Endothelial cell of umbilical vein (primary cell): ENCODE results near the gene NKX6-2. TPM values are rescaled to one million over a fixed set of nuclear protein-coding genes. Genes with fewer than 3 reads are reported as not detected.

Source experiments
- BruUV-seq: library from RNA; stranded (reverse); fragments of 400-500 nt; replicated peaks from 2 replicates; lab custom pipeline; 2021; lab: Mats Ljungman, UMichigan
- CTCF ChIA-PET: fragments of 300-600, 350-600 bp; sonication (Branson Sonifier 250); formaldehyde crosslinking; loops from one replicate; lab custom pipeline; 2021; ENCODE audit warnings: antibody characterized with exemption, inconsistent platforms; lab: Charles Lee
- POLR2A ChIA-PET: fragments of 300-600, 350-600 bp; sonication (Branson Sonifier 250); formaldehyde crosslinking; loops from one replicate; lab custom pipeline; 2021; ENCODE audit warnings: antibody characterized with exemption, inconsistent platforms; lab: Charles Lee
- DNase-seq: peaks from one replicate; pipeline ENCODE4 v3.0.0-alpha.2; 2011; ENCODE audit warnings: low read depth, low spot score
- FAIRE-seq: peaks from 2 replicates; lab custom pipeline; 2011; peaks lifted over from hg19 to GRCh38; lab: Jason Lieb, UNC
- H2AFZ ChIP-seq: 2 replicates; pipeline ENCODE4 v1.6.0; 2012; ENCODE audit warnings: low read depth, low read length, control low read depth, inconsistent platforms
- H3K27ac ChIP-seq: 2 replicates; pipeline ENCODE4 v1.5.1; 2011; ENCODE audit warnings: low read depth, mild to moderate bottlenecking, control low read depth, low read length, moderate library complexity; ENCODE audit not compliant: insufficient read depth
- H3K27me3 ChIP-seq, 2 experiments: 2 replicates each; pipeline versions ENCODE4 v1.6.0 to v1.6.1; 2011; ENCODE audit warnings: low read length in 2 of 2, mixed read lengths in 1 of 2; ENCODE audit not compliant: control insufficient read depth in 2 of 2, insufficient read depth in 2 of 2
- H3K36me3 ChIP-seq, 2 experiments: 2 replicates in 1 of 2; 3 replicates in 1 of 2; pipeline ENCODE4 v1.5.1; 2011; ENCODE audit warnings: low read length in 2 of 2, mild to moderate bottlenecking in 1 of 2, moderate library complexity in 1 of 2; ENCODE audit not compliant: control insufficient read depth in 2 of 2, insufficient read depth in 2 of 2; ENCODE audit errors: extremely low read depth in 1 of 2
- H3K4me1 ChIP-seq: 3 replicates; pipeline ENCODE4 v1.5.1; 2011; ENCODE audit warnings: mild to moderate bottlenecking, low read length; ENCODE audit not compliant: control insufficient read depth, insufficient read depth; ENCODE audit errors: extremely low read depth
- H3K4me2 ChIP-seq: 2 replicates; pipeline ENCODE4 v1.6.1; 2011; ENCODE audit warnings: low read length, control low read depth, mixed read lengths; ENCODE audit not compliant: insufficient read depth
- H3K4me3 ChIP-seq, 3 experiments: fragments of 200-600 bp in 1 of 3; sonication (generic), shearing (Covaris generic) in 1 of 3; replicated peaks in 1 of 3; 2 replicates each; pipeline ENCODE4 v1.5.1; 2011 to 2016; ENCODE audit warnings: control low read depth in 3 of 3, low read length in 3 of 3, mild to moderate bottlenecking in 2 of 3, inconsistent platforms in 1 of 3, low read depth in 1 of 3, moderate library complexity in 1 of 3; ENCODE audit not compliant: insufficient read depth in 1 of 3
- H3K79me2 ChIP-seq: 2 replicates; pipeline ENCODE4 v1.6.0; 2012; ENCODE audit warnings: low read length, inconsistent platforms; ENCODE audit not compliant: control insufficient read depth, insufficient read depth
- H3K9ac ChIP-seq: replicated peaks from 2 replicates; pipeline ENCODE3; 2011; ENCODE audit warnings: low read length, control low read depth; ENCODE audit not compliant: insufficient read depth; ENCODE audit errors: extremely low read depth
- H3K9me1 ChIP-seq: replicated peaks from 3 replicates; pipeline ENCODE4 v1.6.0; 2011; ENCODE audit warnings: mild to moderate bottlenecking, low read length; ENCODE audit not compliant: control insufficient read depth, insufficient read depth; ENCODE audit errors: extremely low read depth
- H3K9me3 ChIP-seq: replicated peaks from 2 replicates; pipeline ENCODE4 v1.5.1; 2012; ENCODE audit warnings: low read length, inconsistent platforms; ENCODE audit not compliant: control insufficient read depth, insufficient read depth
- H4K20me1 ChIP-seq: replicated peaks from 2 replicates; pipeline ENCODE3; 2011; ENCODE audit warnings: mild to moderate bottlenecking, low read length; ENCODE audit not compliant: control insufficient read depth, insufficient read depth; ENCODE audit errors: extremely low read depth
- EZH2 ChIP-seq: IDR thresholded peaks from 2 replicates; pipeline ENCODE4 v1.6.1; 2012; ENCODE audit warnings: borderline replicate concordance, low read depth, mild to moderate bottlenecking, moderate library complexity, low read length, inconsistent platforms; ENCODE audit not compliant: severe bottlenecking
- FOS ChIP-seq: IDR thresholded peaks from 2 replicates; pipeline ENCODE4 v1.6.1; 2011; ENCODE audit warnings: mild to moderate bottlenecking, low read length, moderate library complexity, borderline replicate concordance; ENCODE audit not compliant: insufficient read depth
- GATA2 ChIP-seq: IDR thresholded peaks from 2 replicates; pipeline ENCODE4 v1.7.0; 2011; ENCODE audit warnings: low read depth, mild to moderate bottlenecking, moderate library complexity, mixed read lengths, low read length; ENCODE audit not compliant: insufficient read length, insufficient read depth
- JUN ChIP-seq: IDR thresholded peaks from 2 replicates; pipeline ENCODE4 v1.6.1; 2011; ENCODE audit warnings: borderline replicate concordance, low read depth; ENCODE audit not compliant: insufficient read length, insufficient read depth
- MAX ChIP-seq: IDR thresholded peaks from 2 replicates; pipeline ENCODE4 v1.6.1; 2011; ENCODE audit not compliant: insufficient read depth, insufficient read length
- MYC ChIP-seq: IDR thresholded peaks from one replicate; pipeline ENCODE4 v1.6.1; 2011; ENCODE audit warnings: mild to moderate bottlenecking, low read depth, low read length
- POLR2A ChIP-seq: IDR thresholded peaks from 2 replicates; pipeline ENCODE4 v1.6.1; 2012; ENCODE audit warnings: low read depth, mild to moderate bottlenecking, control low read depth, low read length
- POLR2AphosphoS5 ChIP-seq: IDR thresholded peaks from 2 replicates; pipeline ENCODE4 v1.6.1; 2012; ENCODE audit warnings: low read depth, mild to moderate bottlenecking, control low read depth, low read length, moderate library complexity; ENCODE audit not compliant: insufficient read depth
- dilution Hi-C: fragments of 300-500 bp; cut with MboI; formaldehyde crosslinking; loops from one replicate; pipeline ENCODE4 v1.15.0; 2019; ENCODE audit warnings: low sequenced_read_pairs; ENCODE audit not compliant: extremely low pct_ligation_motif_present
- intact Hi-C: fragments of 100-400 bp; cut with micrococcal nuclease; formaldehyde crosslinking; loops from one replicate; pipeline ENCODE4 v1.10.0; 2022
- polyA plus RNA-seq, 4 experiments: library from polyadenylated mRNA; depleted of rRNA in 3 of 4; stranded (reverse) in 3 of 4; unstranded in 1 of 4; fragments of >200 nt; gene quantifications; 2 replicates each; pipeline versions ENCODE4 v1.2.1 to v1.2.3, GENCODE V29; 2011 to 2012; ENCODE audit warnings: missing spikeins in 1 of 4
- total RNA-seq: library from RNA; stranded (reverse); gene quantifications from 2 replicates; pipeline ENCODE4 v1.2.3, GENCODE V29; 2021
- TF ChIP-seq, protein P1 (sequence below), 2 donors: IDR thresholded peaks; 1 replicate in 1 of 2; 2 replicates in 1 of 2; pipeline ENCODE4 v1.5.1; 2011; ENCODE audit warnings: low read length in 2 of 2, mild to moderate bottlenecking in 2 of 2, moderate library complexity in 2 of 2, control low read depth in 1 of 2, inconsistent platforms in 1 of 2, low read depth in 1 of 2; ENCODE audit not compliant: insufficient read depth in 1 of 2; ENCODE audit errors: extremely low read depth in 1 of 2

NKX6-2 gene
- total and polyA plus RNA-seq, 2 donors (not counting 3 experiments of a cell fraction or from before 2014, with no cell fraction given), result not detected

DNA sequence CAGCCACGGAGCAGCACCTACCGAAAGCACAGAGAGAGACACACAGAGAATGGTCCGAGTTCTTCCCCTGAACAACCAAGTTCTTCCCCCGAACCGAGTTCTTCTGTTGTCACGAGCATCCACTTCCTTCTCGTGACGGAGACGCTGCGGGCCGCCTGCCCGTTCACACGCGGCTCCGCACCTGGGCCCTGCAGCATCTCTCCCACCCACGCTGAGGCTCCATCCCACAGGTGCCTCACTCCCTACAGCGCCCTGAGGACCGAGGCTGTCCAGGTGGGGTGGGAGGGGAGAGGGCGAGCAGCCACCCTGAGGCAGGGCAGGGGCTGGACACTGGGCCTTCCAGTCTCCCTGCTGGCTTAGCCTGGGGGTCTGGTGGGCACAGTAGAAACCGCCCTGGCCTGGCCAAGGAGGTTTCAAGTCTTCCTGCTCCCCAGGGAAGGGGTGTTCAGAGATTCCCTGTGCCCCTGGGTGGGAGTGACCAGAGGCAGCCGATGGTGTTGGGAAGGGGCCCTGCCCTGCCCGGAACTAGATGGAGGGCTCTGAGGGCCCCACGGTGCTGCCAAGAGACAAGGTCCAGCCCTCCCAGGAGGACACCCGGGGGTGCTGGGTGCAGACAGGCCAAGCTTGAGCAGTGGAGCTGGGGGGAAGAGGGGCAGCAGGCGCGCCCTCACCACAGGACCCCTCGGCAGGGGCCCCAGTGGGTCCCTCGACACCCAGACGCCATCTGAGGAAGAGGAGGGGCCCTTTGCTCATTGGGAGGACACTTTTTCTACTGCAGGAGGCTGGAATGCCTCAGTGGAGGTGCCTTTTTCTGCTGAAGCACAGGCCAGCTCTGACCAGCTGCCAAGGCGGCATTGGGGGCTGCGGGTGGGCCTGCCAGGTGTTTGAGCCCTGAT lies 5.2 kb upstream of the NKX6-2 start:
- no peak for DNase-seq
- Histone ChIP-seq H3K9me3 (no peaks in the 10 kb centered on the region), H3K27me3 (peaks cover 24 to 30% of the 10 kb centered on the region in 2 experiments), H3K4me1 (no peaks in the 10 kb centered on the region), H3K36me3 (no peaks in the 10 kb centered on the region), H3K4me3 (no peak overlapping the region), H3K4me2 (no peak overlapping the region), H2AFZ (no peak overlapping the region), H3K9me1 (no peaks in the 10 kb centered on the region), H3K9ac (no peak overlapping the region), H3K27ac (no peak overlapping the region), H4K20me1 (no peaks in the 10 kb centered on the region), H3K79me2 (no peaks in the 10 kb centered on the region)
- BruUV-seq, result no TSS peak
- no peak for FAIRE-seq
- no peak for TF ChIP-seq MAX
- TF ChIP-seq JUN, result no peak
- no peak for TF ChIP-seq GATA2
- no peak for TF ChIP-seq FOS
- TF ChIP-seq MYC, result no peak
- no peak for TF ChIP-seq POLR2AphosphoS5
- TF ChIP-seq, protein P1, sequence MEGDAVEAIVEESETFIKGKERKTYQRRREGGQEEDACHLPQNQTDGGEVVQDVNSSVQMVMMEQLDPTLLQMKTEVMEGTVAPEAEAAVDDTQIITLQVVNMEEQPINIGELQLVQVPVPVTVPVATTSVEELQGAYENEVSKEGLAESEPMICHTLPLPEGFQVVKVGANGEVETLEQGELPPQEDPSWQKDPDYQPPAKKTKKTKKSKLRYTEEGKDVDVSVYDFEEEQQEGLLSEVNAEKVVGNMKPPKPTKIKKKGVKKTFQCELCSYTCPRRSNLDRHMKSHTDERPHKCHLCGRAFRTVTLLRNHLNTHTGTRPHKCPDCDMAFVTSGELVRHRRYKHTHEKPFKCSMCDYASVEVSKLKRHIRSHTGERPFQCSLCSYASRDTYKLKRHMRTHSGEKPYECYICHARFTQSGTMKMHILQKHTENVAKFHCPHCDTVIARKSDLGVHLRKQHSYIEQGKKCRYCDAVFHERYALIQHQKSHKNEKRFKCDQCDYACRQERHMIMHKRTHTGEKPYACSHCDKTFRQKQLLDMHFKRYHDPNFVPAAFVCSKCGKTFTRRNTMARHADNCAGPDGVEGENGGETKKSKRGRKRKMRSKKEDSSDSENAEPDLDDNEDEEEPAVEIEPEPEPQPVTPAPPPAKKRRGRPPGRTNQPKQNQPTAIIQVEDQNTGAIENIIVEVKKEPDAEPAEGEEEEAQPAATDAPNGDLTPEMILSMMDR (IDR thresholded peaks at IDR 0.05; ENCODE audit: extremely low read depth in 1 of 2, insufficient read depth in 1 of 2, low read depth in 1 of 2, low read length in 2 of 2), result no peak
- no peak for TF ChIP-seq EZH2
- no peak for TF ChIP-seq POLR2A
- intact Hi-C loops (no loop called here), dilution Hi-C loops (no loop called here)
- POLR2A ChIA-PET, result no interaction called here
- CTCF ChIA-PET, result interaction anchor here (1.7 kb wide), 1 partner anchor 136 kb away, joined by 6 read pairs; no protein-coding TSS in a partner anchor
